GM12878 (cell line): ENCODE data around the gene SNX3. TPM values are rescaled to one million over a fixed set of nuclear protein-coding genes. Genes with fewer than 3 reads are reported as not detected.

ENCODE experiments used
- ATAC-seq: fragments of 200-7000 bp; cut with Tn5 transposase; 3 replicates; pipeline ENCODE4 v1.9.1; 2020; ENCODE audit warnings: mild to moderate bottlenecking, moderate library complexity
- BruUV-seq: library from RNA; stranded (reverse); fragments of 400-500 nt; replicated peaks from 2 replicates; lab custom pipeline; 2021; lab: Mats Ljungman, UMichigan
- CTCF ChIA-PET: fragments of 300-600 bp; sonication (Branson Sonifier 250); formaldehyde crosslinking; extraction: SDS; loops from one replicate; lab custom pipeline; 2021; ENCODE audit warnings: inconsistent platforms; lab: Yijun Ruan, JAX
- POLR2A ChIA-PET: fragments of 350-600 bp; formaldehyde crosslinking; extraction: SDS; loops from one replicate; lab custom pipeline; 2021; ENCODE audit warnings: inconsistent platforms; lab: Charles Lee
- RAD21 ChIA-PET: fragments of 300-600 bp; sonication (Branson Sonifier 250); formaldehyde crosslinking; loops from one replicate; lab custom pipeline; 2023; ENCODE audit warnings: antibody characterized with exemption; ENCODE audit not compliant: unreplicated experiment; lab: Charles Lee
- SMC1A ChIA-PET: fragments of 300-600 bp; sonication (Branson Sonifier 250); formaldehyde crosslinking; loops from one replicate; lab custom pipeline; 2023; ENCODE audit not compliant: unreplicated experiment, uncharacterized antibody; lab: Charles Lee
- DNase-seq: peaks from one replicate; pipeline ENCODE4 v3.0.0-alpha.2; 2011; ENCODE audit warnings: low read depth, low spot score
- FAIRE-seq: peaks from 3 replicates; lab custom pipeline; 2011; peaks lifted over from hg19 to GRCh38; lab: Jason Lieb, UNC
- H2AFZ ChIP-seq: 2 replicates; pipeline ENCODE4 v1.6.0; 2011; ENCODE audit warnings: low read depth, low read length, control low read depth; ENCODE audit not compliant: control insufficient read depth
- H3K27ac ChIP-seq: 2 replicates; pipeline ENCODE4 v1.5.1; 2011; ENCODE audit warnings: control low read depth; ENCODE audit not compliant: control insufficient read depth, insufficient read depth
- H3K27me3 ChIP-seq, 2 experiments: replicated peaks in 1 of 2; 2 replicates each; pipeline versions ENCODE4 v1.6.0 to v1.6.1; 2011; ENCODE audit warnings: low read length in 1 of 2; ENCODE audit not compliant: control insufficient read depth in 2 of 2, insufficient read depth in 2 of 2
- H3K36me3 ChIP-seq, 2 experiments: 2 replicates each; pipeline ENCODE4 v1.5.1; 2011; ENCODE audit warnings: low read length in 1 of 2; ENCODE audit not compliant: control insufficient read depth in 2 of 2, insufficient read depth in 2 of 2
- H3K4me1 ChIP-seq: 2 replicates; pipeline ENCODE4 v1.6.1; 2011; ENCODE audit warnings: mild to moderate bottlenecking, low read length, moderate library complexity, mixed read lengths; ENCODE audit not compliant: control insufficient read depth, insufficient read depth
- H3K4me2 ChIP-seq: 2 replicates; pipeline ENCODE4 v1.6.0; 2011; ENCODE audit warnings: control low read depth; ENCODE audit not compliant: control insufficient read depth, insufficient read depth
- H3K4me3 ChIP-seq: fragments of 200-600 bp; sonication (generic); 2 replicates; pipeline ENCODE4 v1.5.1; 2016
- H3K79me2 ChIP-seq: 2 replicates; pipeline ENCODE4 v1.6.0; 2011; ENCODE audit warnings: low read length; ENCODE audit not compliant: control insufficient read depth, insufficient read depth
- H3K9ac ChIP-seq: 2 replicates; pipeline ENCODE4 v1.8.0; 2011; ENCODE audit warnings: low read length, control low read depth, mixed read lengths; ENCODE audit not compliant: control insufficient read depth, insufficient read depth
- H3K9me3 ChIP-seq: replicated peaks from 3 replicates; pipeline ENCODE4 v1.5.1; 2011; ENCODE audit warnings: mild to moderate bottlenecking, low read length; ENCODE audit not compliant: control insufficient read depth, insufficient read depth
- H4K20me1 ChIP-seq: 2 replicates; pipeline ENCODE4 v1.6.0; 2011; ENCODE audit not compliant: control insufficient read depth, insufficient read depth
- KLF5 ChIP-seq: fragments of 450-650 bp; IDR thresholded peaks from 2 replicates; pipeline ENCODE4 v1.6.1; 2014; ENCODE audit warnings: mild to moderate bottlenecking; ENCODE audit not compliant: partially characterized antibody
- MTA2 ChIP-seq: fragments of 450-650 bp; IDR thresholded peaks from 2 replicates; pipeline ENCODE4 v1.6.1; 2016; ENCODE audit warnings: low read depth, mild to moderate bottlenecking, moderate library complexity
- NR2F1 ChIP-seq: fragments of 450-650 bp; conservative IDR thresholded peaks from 2 replicates; pipeline ENCODE4 v1.6.1; 2017; ENCODE audit warnings: mild to moderate bottlenecking
- RAD21 ChIP-seq: IDR thresholded peaks from 2 replicates; pipeline ENCODE4 v1.6.1; 2011; ENCODE audit warnings: mild to moderate bottlenecking, low read depth, low read length, moderate library complexity; ENCODE audit not compliant: insufficient read depth
- SPI1 ChIP-seq: IDR thresholded peaks from 2 replicates; pipeline ENCODE4 v1.6.1; 2011; ENCODE audit warnings: low read depth, mild to moderate bottlenecking, low read length, moderate library complexity, borderline replicate concordance; ENCODE audit not compliant: insufficient read depth
- WGBS: methylation state at CpG from one replicate; pipeline ENCODE4 v1.1.6; 2016; ENCODE audit warnings: low lambda C conversion rate; ENCODE audit not compliant: insufficient replicate concordance, insufficient coverage; ENCODE audit errors: missing lambda C conversion rate; 5-methylcytosine and 5-hydroxymethylcytosine counted together
- in situ Hi-C: fragments of 300-500 bp; cut with MboI; formaldehyde crosslinking; loops from 9 replicates; pipeline ENCODE4 v1.14.3; 2018; ENCODE audit warnings: mixed read lengths
- intact Hi-C: fragments of 100-400 bp; cut with micrococcal nuclease; formaldehyde crosslinking; loops from one replicate; pipeline ENCODE4 v1.14.2; 2022; ENCODE audit not compliant: unreplicated experiment
- polyA plus RNA-seq, 11 experiments: library from polyadenylated mRNA; depleted of rRNA in 4 of 11; unstranded in 6 of 11; stranded (reverse) in 5 of 11; fragments of >200 nt; fragmentation: Nextera tagmentation in 4 of 11; fragmentation: Illumina TruSeq in 1 of 11; extraction: Ambion mirVana in 4 of 11; extraction: Trizol in 1 of 11; gene quantifications; 1 replicate in 1 of 11; 2 replicates in 10 of 11; pipeline versions ENCODE4 v1.2.1 to v1.2.3, GENCODE V29; 2011 to 2016; ENCODE audit warnings: inconsistent platforms in 2 of 11, missing spikeins in 2 of 11, low read depth in 1 of 11
- total RNA-seq, 4 experiments: library from RNA; depleted of rRNA in 3 of 4; stranded (reverse); fragments of >200 nt in 3 of 4; fragmentation: Illumina TruSeq in 1 of 4; extraction: Trizol in 1 of 4; gene quantifications; 2 replicates each; pipeline versions ENCODE4 v1.2.1 to v1.2.3, GENCODE V29; 2013 to 2021
- TF ChIP-seq, protein P1 (sequence below): IDR thresholded peaks from 2 replicates; pipeline ENCODE4 v1.6.1; 2011; ENCODE audit warnings: mild to moderate bottlenecking, low read depth, low read length, moderate library complexity; ENCODE audit not compliant: insufficient replicate concordance
- TF ChIP-seq, protein P2 (sequence below): fragments of 450-650 bp; IDR thresholded peaks from 2 replicates; pipeline ENCODE4 v1.6.1; 2017; ENCODE audit warnings: antibody characterized with exemption, mild to moderate bottlenecking, moderate library complexity

The SNX3 gene
- total and polyA plus RNA-seq, 10 of the 15 experiments (the other 5 are each of a cell fraction or from before 2014, with no cell fraction given): 43.7 to 297 (median 95.6) TPM

DNA sequence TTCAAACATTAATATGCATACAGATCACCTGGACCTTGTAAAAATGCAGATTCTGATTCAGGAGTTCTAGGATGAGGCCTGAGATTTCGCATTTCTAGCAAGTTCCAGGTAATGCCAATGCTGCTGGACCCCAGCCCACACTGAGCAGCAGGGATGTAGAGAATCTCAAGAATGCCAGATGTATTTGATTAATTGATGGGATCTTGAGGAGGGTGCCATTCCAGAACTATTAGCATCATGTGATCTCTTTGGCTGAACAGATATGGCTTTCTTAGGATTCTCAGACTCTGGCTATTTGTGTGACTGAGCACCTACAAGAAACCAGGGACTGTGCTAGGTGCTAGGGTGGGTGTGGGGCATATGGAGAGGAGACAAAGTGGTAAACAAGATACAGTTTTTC is 16.5 kb upstream of the SNX3 start:
- H3K79me2 ChIP-seq: no peaks in the 10 kb centered on the region
- no peaks in the 10 kb centered on the region for H3K9me3 ChIP-seq
- H3K9ac ChIP-seq: no peak overlapping the region
- no peaks in the 10 kb centered on the region for H3K4me1 ChIP-seq
- WGBS: 86% methylated on average over 1 of the region's 1 CpG
- ChIA-PET SMC1A (no interaction called here), RAD21 (no interaction called here), CTCF (no interaction called here), POLR2A (no interaction called here)
- H3K36me3 ChIP-seq: no peaks in the 10 kb centered on the region
- no TSS peak for BruUV-seq
- no peak for FAIRE-seq
- H3K27me3 ChIP-seq: no peaks in the 10 kb centered on the region
- intact Hi-C loops (no loop called here), in situ Hi-C loops (no loop called here)
- no peaks in the 10 kb centered on the region for H4K20me1 ChIP-seq
- DNase-seq: no peak
- H2AFZ ChIP-seq: no peak overlapping the region
- H3K27ac ChIP-seq: no peak overlapping the region
- ATAC-seq: no peak
- H3K4me3 ChIP-seq: no peak overlapping the region
- no peak overlapping the region for H3K4me2 ChIP-seq
- TF ChIP-seq NR2F1 (no peak), RAD21 (no peak), SPI1 (no peak), KLF5 (no peak), MTA2 (no peak)
- TF ChIP-seq, protein P1, sequence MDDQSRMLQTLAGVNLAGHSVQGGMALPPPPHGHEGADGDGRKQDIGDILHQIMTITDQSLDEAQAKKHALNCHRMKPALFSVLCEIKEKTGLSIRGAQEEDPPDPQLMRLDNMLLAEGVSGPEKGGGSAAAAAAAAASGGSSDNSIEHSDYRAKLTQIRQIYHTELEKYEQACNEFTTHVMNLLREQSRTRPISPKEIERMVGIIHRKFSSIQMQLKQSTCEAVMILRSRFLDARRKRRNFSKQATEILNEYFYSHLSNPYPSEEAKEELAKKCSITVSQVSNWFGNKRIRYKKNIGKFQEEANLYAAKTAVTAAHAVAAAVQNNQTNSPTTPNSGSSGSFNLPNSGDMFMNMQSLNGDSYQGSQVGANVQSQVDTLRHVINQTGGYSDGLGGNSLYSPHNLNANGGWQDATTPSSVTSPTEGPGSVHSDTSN: no peak
- TF ChIP-seq, protein P2, sequence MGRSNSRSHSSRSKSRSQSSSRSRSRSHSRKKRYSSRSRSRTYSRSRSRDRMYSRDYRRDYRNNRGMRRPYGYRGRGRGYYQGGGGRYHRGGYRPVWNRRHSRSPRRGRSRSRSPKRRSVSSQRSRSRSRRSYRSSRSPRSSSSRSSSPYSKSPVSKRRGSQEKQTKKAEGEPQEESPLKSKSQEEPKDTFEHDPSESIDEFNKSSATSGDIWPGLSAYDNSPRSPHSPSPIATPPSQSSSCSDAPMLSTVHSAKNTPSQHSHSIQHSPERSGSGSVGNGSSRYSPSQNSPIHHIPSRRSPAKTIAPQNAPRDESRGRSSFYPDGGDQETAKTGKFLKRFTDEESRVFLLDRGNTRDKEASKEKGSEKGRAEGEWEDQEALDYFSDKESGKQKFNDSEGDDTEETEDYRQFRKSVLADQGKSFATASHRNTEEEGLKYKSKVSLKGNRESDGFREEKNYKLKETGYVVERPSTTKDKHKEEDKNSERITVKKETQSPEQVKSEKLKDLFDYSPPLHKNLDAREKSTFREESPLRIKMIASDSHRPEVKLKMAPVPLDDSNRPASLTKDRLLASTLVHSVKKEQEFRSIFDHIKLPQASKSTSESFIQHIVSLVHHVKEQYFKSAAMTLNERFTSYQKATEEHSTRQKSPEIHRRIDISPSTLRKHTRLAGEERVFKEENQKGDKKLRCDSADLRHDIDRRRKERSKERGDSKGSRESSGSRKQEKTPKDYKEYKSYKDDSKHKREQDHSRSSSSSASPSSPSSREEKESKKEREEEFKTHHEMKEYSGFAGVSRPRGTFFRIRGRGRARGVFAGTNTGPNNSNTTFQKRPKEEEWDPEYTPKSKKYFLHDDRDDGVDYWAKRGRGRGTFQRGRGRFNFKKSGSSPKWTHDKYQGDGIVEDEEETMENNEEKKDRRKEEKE: no peak
